Activated CD8-positive, alpha-beta memory T cell treated with anti-CD3 and anti-CD28 coated beads, Interleukin-2, amount 10 ng/mL, durations not matched to agents 7 days and 5 days (primary cell): ENCODE data around the gene ATP8B3. TPM values are rescaled to one million over a fixed set of nuclear protein-coding genes. Genes with fewer than 3 reads are reported as not detected.

Experiments used
- ATAC-seq: fragments of 150-1000 bp; cut with Tn5 transposase; one replicate; pipeline ENCODE4 v1.10.0; 2021; ENCODE audit warnings: moderate library complexity
- CTCF ChIA-PET: fragments of 350-600 bp; sonication (Branson Sonifier 250); formaldehyde crosslinking; loops from one replicate; lab custom pipeline; 2021; ENCODE audit warnings: antibody characterized with exemption; lab: Charles Lee
- DNase-seq: peaks from one replicate; pipeline ENCODE4 v3.0.0-alpha.2; 2020
- H3K27ac Mint-ChIP-seq: one replicate; pipeline ENCODE4 v1.8.0; 2021; ENCODE audit warnings: mild to moderate bottlenecking, mixed read lengths
- H3K27me3 Mint-ChIP-seq: one replicate; pipeline ENCODE4 v1.8.0; 2021; ENCODE audit warnings: mixed read lengths
- H3K36me3 Mint-ChIP-seq: one replicate; pipeline ENCODE4 v1.8.0; 2021; ENCODE audit warnings: mild to moderate bottlenecking, mixed read lengths
- H3K4me1 Mint-ChIP-seq: one replicate; pipeline ENCODE4 v1.8.0; 2021; ENCODE audit warnings: mixed read lengths
- H3K4me3 Mint-ChIP-seq: one replicate; pipeline ENCODE4 v1.8.0; 2021; ENCODE audit warnings: mild to moderate bottlenecking, moderate library complexity, mixed read lengths
- H3K9me3 Mint-ChIP-seq: one replicate; pipeline ENCODE4 v1.8.0; 2022; ENCODE audit warnings: low read depth, mixed read lengths
- total RNA-seq, 2 experiments: library from RNA; stranded (reverse); gene quantifications; one replicate each; pipeline ENCODE4 v1.2.3, GENCODE V29; 2021

ATP8B3 gene
- total RNA-seq, result 10 to 100 TPM in 1 of 2 experiments, 1 to 10 TPM in 1; 7.3 to 21.8 TPM

DNA sequence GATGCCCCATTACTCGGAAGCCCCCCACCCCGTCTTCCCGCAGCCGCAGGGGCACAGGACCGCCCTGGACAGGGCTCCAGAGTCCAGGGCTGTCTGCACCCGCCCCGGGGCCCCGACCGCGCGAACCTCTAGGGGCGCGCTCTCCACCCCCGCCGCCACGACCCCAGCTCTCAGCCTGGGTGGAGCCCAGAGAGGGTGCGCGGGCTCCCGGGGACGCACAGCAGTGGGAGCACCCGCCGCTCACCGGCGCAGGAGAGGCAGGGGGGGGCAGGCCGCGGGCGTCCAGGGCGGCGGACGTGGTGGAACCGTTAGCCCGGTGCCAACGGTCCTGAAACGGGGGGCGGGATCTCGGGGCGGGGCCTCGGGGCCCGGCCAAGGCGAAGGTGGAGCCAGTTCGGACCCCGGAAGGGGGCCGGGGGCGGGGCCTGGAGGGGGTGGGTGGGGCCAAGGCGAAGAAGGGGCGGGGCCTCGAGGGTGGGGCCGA lies at the start of gene ATP8B3:
TSS of gene ATP8B3 (minus strand) at position 335 of the 484 bp plus-strand sequence. CDS start 540 bp downstream, outside the sequence.
- Mint-ChIP-seq H3K4me3 (peak within 1 kb of the TSS; percentile 81), H3K4me1 (peaks cover 14% of the 10 kb centered on the region), H3K36me3 (peaks cover 5% of the 10 kb centered on the region), H3K27ac (peak within 1 kb of the TSS; percentile 99), H3K27me3 (no peaks in the 10 kb centered on the region), H3K9me3 (no peaks in the 10 kb centered on the region)
- no peak for DNase-seq
- CTCF ChIA-PET, result interaction anchor here (0.5 to 5.0 kb wide), 7 partner anchors 14 to 216 kb away, joined by 3 to 19 read pairs (median 4); no protein-coding TSS in a partner anchor
- ATAC-seq, result peak; percentile 37

DNA sequence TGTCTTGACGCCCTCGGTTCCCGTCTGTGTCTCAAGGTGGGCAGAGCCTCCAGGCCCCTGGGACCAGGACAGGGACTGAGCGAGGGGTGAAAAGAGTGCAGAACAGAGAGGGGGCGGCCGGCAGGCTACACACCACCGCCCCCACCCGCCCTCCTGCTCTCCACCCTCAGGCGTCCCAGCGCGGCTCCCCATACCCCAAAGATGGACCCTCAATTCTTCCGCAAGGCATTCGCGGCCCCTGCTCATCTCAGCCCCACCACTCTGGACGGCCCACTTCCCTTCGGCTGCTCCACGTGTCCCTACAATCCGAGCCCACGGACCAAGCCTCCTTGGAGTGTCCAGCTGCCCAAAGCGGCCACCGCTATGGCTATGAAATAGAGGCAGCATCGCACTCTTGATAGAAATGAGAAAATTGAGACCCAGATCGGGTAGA lies 49.5 kb upstream of the ATP8B3 start:
- Mint-ChIP-seq H3K4me3 (peak overlapping the region; percentile 85), H3K27ac (peak overlapping the region; percentile 90), H3K36me3 (no peaks in the 10 kb centered on the region), H3K9me3 (no peaks in the 10 kb centered on the region), H3K27me3 (no peaks in the 10 kb centered on the region), H3K4me1 (peaks cover 33% of the 10 kb centered on the region)
- DNase-seq (no peak), ATAC-seq (no peak)
- CTCF ChIA-PET, result no interaction called here

DNA sequence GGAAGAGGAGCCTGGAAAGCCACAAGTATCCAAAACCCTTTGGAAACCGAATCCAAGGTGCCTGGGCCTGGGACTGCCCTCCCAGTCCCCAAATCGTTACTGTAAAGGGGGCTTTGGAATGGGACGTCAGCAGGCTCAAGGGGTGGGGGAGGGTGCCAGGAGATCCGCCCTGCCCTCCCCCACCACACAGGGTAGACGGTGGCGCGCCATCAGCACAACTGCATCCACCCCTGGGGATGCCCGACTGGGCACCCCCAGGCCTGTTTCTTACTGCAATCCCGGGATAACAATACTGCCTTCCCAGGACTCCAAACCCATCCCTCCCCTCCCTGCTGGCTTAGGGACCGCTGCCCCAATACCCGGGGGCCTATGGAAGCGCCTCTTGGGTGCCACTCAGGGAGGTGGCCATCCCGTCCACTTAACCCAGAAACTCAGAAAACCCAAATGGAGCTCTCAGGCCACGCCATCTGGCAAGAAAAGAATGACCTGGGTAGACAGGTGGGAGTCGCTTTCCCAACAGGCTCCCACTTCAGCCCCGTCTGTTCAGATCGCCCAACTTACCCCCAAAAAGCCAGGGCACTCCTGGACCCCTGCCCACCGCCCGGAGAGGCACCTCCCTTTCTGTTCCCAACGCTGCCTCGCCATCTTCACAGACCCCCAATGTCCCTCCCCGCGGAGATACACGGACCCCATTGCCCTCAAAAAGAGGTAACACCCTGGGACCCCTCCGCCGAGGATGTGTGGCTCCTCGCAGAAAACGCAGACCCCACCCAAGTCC lies 48.9 kb upstream of the ATP8B3 start:
- H3K36me3 Mint-ChIP-seq, result no peaks in the 10 kb centered on the region

GRCh38 chr19:1860042-1860775 lies 48.1 kb upstream of the ATP8B3 start:
- H3K4me1 Mint-ChIP-seq, result peaks cover 39% of the 10 kb centered on the region
- no peaks in the 10 kb centered on the region for H3K9me3 Mint-ChIP-seq
- H3K27ac Mint-ChIP-seq, result no peak overlapping the region
- H3K4me3 Mint-ChIP-seq, result no peak overlapping the region
- CTCF ChIA-PET, result no interaction called here
- no peaks in the 10 kb centered on the region for H3K27me3 Mint-ChIP-seq
- no peaks in the 10 kb centered on the region for H3K36me3 Mint-ChIP-seq
- DNase-seq, result no peak
- no peak for ATAC-seq

More for the DNA sequence above, 48.9 kb upstream of the ATP8B3 start:
- H3K4me3 Mint-ChIP-seq, result peak overlapping the region; percentile 85
- H3K27ac Mint-ChIP-seq, result no peak overlapping the region
- DNase-seq (no peak), ATAC-seq (no peak)
- H3K9me3 Mint-ChIP-seq, result no peaks in the 10 kb centered on the region
- no peaks in the 10 kb centered on the region for H3K27me3 Mint-ChIP-seq
- peaks cover 37% of the 10 kb centered on the region for H3K4me1 Mint-ChIP-seq
- CTCF ChIA-PET, result no interaction called here

- Mint-ChIP-seq H3K27ac (peak overlapping the region; percentile 50), H3K9me3 (no peaks in the 10 kb centered on the region), H3K4me3 (no peak overlapping the region), H3K36me3 (no peaks in the 10 kb centered on the region), H3K27me3 (no peaks in the 10 kb centered on the region), H3K4me1 (peaks cover 46% of the 10 kb centered on the region)
- ATAC-seq, result no peak
- no peak for DNase-seq
- CTCF ChIA-PET, result interaction anchor here (1.1 kb wide), 1 partner anchor 783 kb away, joined by 4 read pairs; no protein-coding TSS in a partner anchor
Observed at GRCh38 chr19:1859331-1859781, 47.3 kb upstream of the ATP8B3 start.

- H3K27ac Mint-ChIP-seq, result peak overlapping the region; percentile 71
- no peaks in the 10 kb centered on the region for H3K9me3 Mint-ChIP-seq
- CTCF ChIA-PET, result interaction anchor here (0.5 to 1.9 kb wide), 6 partner anchors 8 to 782 kb away, joined by 3 to 8 read pairs (median 4); no protein-coding TSS in a partner anchor
- DNase-seq (no peak), ATAC-seq (no peak)
- no peaks in the 10 kb centered on the region for H3K27me3 Mint-ChIP-seq
- H3K4me1 Mint-ChIP-seq, result peaks cover 47% of the 10 kb centered on the region
- H3K36me3 Mint-ChIP-seq, result no peaks in the 10 kb centered on the region
- no peak overlapping the region for H3K4me3 Mint-ChIP-seq
Observed at GRCh38 chr19:1858412-1859081, 46.5 kb upstream of the ATP8B3 start.

DNA sequence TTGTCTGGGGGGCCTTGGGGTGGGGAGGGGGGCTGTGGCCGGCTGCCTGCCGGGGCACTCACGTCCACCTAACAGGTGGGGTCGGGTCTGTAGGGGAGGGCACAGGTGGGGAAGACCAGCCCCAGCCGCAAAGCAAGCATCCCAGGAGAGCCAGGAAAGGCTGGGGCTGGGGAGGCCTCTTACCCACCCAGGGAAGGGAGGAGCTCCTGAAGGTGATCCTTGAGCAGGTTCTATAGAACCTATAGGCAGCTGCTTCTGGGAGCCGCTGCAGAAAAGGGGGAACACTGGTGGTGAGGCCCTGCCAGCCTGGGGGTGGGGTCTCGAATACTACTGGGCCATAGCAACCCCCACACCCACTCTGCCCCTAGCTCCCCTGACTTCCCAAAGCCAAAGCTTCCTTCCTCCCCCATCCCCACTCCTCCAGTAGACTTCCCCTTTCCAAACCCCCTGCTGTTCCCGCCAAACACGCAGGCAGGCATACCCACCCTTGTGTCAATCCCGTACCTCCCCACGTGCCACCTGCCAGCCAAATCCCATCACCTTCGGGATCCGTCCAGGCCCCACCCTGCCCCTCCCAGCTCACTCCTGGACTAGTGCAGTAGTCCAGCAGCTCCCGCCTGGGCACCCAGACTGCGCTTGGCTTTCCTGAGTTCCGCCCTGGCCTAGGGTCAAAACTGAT lies 45.7 kb upstream of the ATP8B3 start:
- ATAC-seq (no peak), DNase-seq (no peak)
- Mint-ChIP-seq H3K27ac (peak overlapping the region; percentile 80), H3K27me3 (no peaks in the 10 kb centered on the region), H3K36me3 (no peaks in the 10 kb centered on the region), H3K4me3 (peak overlapping the region; percentile 62), H3K9me3 (no peaks in the 10 kb centered on the region), H3K4me1 (peaks cover 54% of the 10 kb centered on the region)
- CTCF ChIA-PET, result interaction anchor here (0.7 to 2.5 kb wide), 5 partner anchors 9 to 72 kb away, joined by 3 to 9 read pairs (median 5); no protein-coding TSS in a partner anchor

DNA sequence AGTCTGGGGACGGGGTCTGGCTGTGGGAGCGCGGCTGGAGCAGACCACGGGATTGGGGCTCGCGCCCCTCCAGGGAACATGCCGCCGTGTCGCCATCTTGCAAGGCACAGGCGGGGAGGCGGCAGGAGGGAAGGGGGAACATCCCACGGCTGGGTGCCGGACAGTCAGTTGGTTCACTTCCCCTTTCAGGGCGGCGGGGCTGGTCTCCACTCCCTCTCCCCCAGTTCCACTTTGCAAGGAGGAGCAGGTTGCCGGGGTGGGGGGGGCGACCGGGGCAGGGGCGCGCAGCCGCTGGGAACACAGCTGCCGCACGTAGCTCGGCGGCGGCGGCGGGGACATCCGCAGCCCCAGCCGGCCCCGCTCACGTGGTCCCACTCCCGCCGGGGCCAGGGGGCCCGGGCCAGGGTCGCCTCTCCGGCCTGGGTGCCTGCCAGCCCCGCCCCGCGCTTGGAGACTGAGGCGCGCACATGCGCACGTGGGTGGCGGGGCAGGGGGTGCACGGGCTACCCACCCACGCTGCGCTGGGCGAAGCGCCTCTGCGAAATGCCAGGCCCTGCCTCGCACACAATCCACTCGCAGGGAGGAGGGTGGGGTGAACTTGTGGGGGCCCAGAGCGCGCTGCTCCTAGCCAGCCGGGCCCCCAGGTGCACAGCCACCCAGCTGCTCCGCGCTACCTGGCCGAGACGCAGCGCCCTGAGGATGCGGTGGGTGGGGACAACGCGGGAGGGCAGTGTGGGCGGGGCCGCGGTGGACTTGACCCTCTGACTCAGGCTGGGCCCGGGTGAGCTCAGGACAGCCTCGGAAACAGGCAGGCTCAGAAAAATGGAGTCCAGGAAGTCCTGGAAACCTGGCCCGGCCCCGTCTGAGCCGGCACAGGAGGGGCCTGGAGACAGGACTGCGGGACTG lies 44.9 kb upstream of the ATP8B3 start:
- ATAC-seq, result peak; percentile 9
- H3K9me3 Mint-ChIP-seq, result no peaks in the 10 kb centered on the region
- DNase-seq, result peak; percentile 69
- H3K27ac Mint-ChIP-seq, result peak overlapping the region; percentile 95
- H3K36me3 Mint-ChIP-seq, result no peaks in the 10 kb centered on the region
- H3K4me1 Mint-ChIP-seq, result peaks cover 54% of the 10 kb centered on the region
- no peaks in the 10 kb centered on the region for H3K27me3 Mint-ChIP-seq
- CTCF ChIA-PET, result interaction anchor here (1.5 to 4.8 kb wide), 5 partner anchors 8 to 40 kb away, joined by 4 to 25 read pairs (median 8); no protein-coding TSS in a partner anchor
- peak overlapping the region; percentile 75 for H3K4me3 Mint-ChIP-seq

GRCh38 chr19:1856345-1856697 lies 44.2 kb upstream of the ATP8B3 start:
- peaks cover 49% of the 10 kb centered on the region for H3K4me1 Mint-ChIP-seq
- peak overlapping the region; percentile 95 for H3K27ac Mint-ChIP-seq
- CTCF ChIA-PET, result interaction anchor here (1.1 to 4.8 kb wide), 4 partner anchors 9 to 41 kb away, joined by 3 to 25 read pairs (median 6); no protein-coding TSS in a partner anchor
- H3K36me3 Mint-ChIP-seq, result no peaks in the 10 kb centered on the region
- H3K4me3 Mint-ChIP-seq, result peak overlapping the region; percentile 75
- no peaks in the 10 kb centered on the region for H3K9me3 Mint-ChIP-seq
- ATAC-seq, result no peak
- DNase-seq, result no peak
- no peaks in the 10 kb centered on the region for H3K27me3 Mint-ChIP-seq

DNA sequence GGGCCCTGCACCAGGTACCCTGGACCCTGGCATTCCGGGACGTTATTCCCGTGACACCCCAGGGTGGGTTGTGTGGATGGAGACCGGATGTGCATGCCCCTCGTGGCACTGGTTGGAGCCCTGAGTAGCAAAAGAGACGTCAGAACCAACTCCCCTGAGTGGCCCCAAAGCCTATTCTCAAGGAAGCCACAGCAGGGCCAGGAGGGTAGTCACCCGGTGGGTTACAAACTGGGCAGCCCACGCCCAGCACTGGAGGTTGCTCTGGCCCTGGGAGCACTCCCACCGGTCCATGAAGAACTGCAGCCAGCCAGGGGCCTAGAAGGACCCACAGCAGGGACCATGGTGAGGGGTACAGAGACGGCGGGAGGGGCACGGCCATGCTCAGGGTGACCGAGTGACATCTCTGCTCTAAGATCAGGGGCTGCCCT lies 43.8 kb upstream of the ATP8B3 start:
- H3K27ac Mint-ChIP-seq, result peak overlapping the region; percentile 95
- H3K27me3 Mint-ChIP-seq, result no peaks in the 10 kb centered on the region
- peak; percentile 28 for ATAC-seq
- CTCF ChIA-PET, result interaction anchor here (1.0 to 4.8 kb wide), 6 partner anchors 10 to 41 kb away, joined by 3 to 25 read pairs (median 4); no protein-coding TSS in a partner anchor
- H3K4me3 Mint-ChIP-seq, result peak overlapping the region; percentile 75
- H3K36me3 Mint-ChIP-seq, result no peaks in the 10 kb centered on the region
- peak; percentile 76 for DNase-seq
- peaks cover 49% of the 10 kb centered on the region for H3K4me1 Mint-ChIP-seq
- H3K9me3 Mint-ChIP-seq, result no peaks in the 10 kb centered on the region

DNA sequence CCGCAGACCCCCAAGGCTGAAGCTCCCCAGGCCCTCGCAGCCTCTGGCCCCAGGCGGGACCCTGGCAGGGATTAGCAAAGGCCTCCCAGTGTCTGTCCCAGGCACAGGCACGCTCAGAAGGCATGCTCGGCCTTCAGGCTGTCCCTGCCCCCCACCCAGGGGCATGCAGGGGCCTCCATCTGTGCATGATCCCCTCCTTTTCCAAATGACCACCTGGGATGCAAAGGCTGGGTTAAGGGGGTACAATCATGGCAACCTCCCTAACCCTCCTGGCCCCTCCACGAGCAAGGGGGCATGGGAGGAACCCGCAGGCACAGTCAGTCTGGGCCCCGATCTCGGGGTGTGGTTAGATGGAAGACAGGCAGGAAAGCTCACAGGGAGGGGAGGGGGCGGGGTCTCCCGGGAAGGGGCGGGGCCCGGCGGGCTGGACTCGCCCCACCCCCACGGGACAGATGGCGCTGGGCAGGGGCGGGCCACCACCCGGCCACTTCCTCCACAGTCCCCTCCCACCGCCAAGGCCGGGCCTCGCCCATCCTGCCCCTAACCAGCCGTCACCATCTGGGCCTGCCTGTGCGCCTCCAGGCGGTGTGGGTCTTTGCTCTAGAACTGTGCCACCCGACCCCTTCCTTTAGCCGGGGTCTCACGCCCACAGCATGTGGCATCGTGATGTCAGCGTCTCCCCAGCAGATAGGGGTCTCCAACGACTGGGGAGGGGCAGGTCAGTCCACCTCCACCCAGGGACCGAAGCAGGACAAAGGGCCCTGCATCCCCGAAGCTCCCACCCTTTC lies 43.2 kb upstream of the ATP8B3 start:
- CTCF ChIA-PET, result interaction anchor here (1.0 to 4.8 kb wide), 6 partner anchors 10 to 42 kb away, joined by 3 to 25 read pairs (median 4); no protein-coding TSS in a partner anchor
- no peaks in the 10 kb centered on the region for H3K36me3 Mint-ChIP-seq

More for the DNA sequence above, 43.2 kb upstream of the ATP8B3 start:
- ATAC-seq (peak; percentile 84), DNase-seq (peak; percentile 95)
- peak overlapping the region; percentile 75 for H3K4me3 Mint-ChIP-seq
- peaks cover 49% of the 10 kb centered on the region for H3K4me1 Mint-ChIP-seq
- H3K9me3 Mint-ChIP-seq, result no peaks in the 10 kb centered on the region
- no peaks in the 10 kb centered on the region for H3K27me3 Mint-ChIP-seq
- H3K27ac Mint-ChIP-seq, result peak overlapping the region; percentile 95
